ENCODE data around the gene TMPRSS11F. TPM values are rescaled to one million over a fixed set of nuclear protein-coding genes. Genes with fewer than 3 reads are reported as not detected.

The TMPRSS11F gene
- polyA plus RNA-seq, 10 donors, result 0.12 to 0.17 (median 0.13) TPM; not detected in 6

DNA sequence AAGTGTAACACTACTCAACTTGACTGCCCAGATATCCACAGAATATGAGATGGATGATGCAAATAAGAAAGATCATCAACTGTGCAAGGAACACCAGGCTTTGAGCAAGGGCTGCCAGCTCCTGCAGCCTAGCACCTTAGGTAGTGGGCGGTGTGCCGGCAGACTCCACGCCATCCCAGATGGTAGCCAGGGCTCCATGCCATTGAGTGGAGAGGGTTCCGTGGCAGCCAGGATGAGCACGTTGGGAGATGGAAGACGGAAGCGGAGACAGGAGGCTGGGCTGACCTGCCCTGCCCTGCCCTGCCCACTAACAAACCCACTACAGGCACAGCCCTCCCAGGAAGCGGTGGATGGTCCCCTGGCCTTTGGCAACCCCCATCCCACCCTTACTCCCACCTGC, 51.9 kb downstream of the TMPRSS11F start:
- no peak for DNase-seq

DNA sequence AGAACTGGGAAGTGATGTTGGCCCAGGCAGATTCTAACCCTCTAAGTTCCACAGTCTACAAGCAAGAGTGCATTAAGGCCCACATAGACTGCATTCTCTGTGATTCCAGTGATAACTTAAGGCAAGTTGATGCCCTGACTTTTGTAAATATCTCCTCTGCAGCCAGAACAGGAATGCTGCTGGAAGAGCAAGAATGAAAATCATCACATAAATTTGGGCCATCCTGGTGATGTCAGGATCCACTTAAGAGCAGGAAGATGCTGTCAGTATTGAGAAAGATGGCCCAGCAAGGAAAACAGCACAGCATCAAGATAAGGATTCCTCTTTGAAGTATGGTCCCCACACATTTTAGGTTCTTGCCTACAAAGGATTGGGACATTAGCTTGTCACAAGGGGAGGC, 52.4 kb downstream of the TMPRSS11F start:
- DNase-seq, result no peak

DNA sequence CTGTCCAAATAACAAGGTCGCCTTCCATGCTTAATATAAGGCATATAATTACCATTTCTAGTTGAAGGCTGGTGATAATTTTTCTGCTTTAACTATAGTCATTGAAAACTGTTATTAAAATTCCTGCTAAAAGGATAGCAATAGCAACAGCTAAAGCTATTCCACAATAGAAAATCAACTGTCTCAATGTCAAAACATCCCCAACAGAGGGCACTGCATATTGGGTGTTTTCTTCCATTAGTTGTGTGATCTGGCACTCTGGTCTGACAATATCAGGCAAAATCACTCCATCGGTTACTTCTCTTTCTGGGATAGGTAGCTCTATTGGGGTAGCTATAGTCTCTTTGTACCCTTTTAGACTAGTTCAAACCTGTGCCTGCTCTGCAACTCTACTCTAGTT, 53.5 kb downstream of the TMPRSS11F start:
- DNase-seq, result no peak

DNA sequence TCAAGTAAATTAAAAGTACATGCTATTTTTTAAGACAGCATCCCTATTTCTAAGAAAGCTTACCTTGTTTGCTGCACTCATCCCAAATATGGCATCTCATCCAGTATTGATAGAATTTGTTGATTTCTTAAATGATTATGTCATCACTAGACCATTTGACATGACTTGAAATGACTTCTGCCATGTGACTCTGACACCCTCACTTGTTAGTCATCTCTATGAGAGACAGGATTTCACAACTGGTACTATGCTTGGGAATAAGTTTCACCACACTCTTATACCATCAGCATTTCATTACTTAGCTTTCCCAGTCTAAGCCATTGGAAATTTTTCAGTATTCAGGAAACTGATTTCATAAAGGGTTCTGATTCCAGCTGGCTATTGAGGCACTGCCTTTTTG, 55.3 kb downstream of the TMPRSS11F start:
- DNase-seq, result no peak

DNA sequence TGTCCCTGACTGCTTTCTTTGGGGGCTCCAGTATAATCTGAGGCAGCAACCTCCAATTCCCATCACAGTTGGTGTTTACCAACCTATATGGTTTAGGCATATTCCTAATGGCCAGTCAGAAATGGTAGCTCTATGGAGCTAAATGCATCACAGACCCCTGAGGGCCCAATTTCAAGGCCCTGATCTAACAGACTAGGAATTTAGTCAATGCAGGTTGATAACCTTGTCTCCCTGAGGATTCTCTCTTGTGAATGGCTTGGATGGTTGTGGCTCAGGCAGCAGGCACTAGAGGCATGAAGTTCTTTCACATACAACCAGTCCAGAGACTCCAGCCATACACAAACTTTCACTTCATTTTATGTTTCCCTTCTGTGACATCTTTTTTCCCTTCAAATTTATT, 59.4 kb downstream of the TMPRSS11F start:
- no peak for DNase-seq

DNA sequence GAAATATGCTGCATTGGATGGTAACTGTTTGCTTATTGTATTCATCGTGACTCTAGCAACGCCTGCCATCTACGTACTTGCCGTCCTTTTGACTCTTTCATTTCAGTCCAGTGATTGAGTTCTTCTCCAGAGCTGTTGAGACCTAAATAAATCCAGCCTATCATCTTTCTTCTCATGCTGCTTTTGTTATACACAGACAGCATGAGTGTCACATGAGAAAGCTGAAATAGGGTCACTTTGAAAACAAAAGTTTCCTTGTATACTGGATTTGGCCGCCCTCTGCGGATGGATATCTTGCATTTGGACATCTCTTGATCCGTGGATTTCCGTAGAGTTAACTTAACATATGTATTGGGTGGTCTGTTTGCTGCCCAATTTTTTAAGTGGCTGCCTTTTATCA, 67.2 kb downstream of the TMPRSS11F start:
- no peak for DNase-seq

DNA sequence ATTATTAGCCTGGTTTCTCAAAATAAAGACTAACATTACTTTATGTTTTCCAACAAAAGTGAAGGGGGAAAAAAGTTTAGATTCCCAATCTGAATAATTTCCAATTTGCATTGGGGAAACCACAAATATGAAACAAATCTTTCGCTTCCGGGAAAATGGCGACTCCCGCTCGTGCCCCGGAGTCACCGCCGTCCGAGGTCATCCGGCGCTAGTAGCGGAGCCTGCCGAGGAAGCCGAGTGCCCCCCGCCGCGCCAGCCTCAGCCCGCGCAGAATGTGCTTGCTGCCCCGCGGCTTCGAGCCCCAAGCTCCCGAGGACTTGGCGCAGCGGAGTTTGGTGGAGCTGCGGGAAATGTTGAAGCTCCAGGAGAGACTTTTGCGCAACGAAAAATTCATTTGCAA, 91.4 kb downstream of the TMPRSS11F start:
- DNase-seq, result no peak

DNA sequence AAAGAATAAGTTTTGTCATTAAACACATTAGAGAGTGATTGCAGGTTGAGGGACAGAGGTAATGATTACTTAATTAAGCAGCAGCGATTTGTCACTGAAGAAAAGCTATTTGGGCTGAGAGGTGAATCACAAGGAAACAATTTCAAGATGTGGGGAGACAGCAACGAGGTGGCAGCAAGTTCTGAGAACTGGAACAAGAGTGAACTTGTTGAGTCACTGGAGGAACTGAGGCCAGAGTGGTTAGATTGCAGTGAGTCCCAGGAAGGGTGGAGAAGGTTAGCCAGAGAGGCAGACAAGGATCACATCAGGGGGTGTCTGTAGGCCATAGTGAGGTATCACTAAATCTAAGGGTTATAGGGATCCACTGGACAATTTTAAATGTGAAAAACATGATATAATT, 108.5 kb downstream of the TMPRSS11F start:
- DNase-seq, result no peak

DNA sequence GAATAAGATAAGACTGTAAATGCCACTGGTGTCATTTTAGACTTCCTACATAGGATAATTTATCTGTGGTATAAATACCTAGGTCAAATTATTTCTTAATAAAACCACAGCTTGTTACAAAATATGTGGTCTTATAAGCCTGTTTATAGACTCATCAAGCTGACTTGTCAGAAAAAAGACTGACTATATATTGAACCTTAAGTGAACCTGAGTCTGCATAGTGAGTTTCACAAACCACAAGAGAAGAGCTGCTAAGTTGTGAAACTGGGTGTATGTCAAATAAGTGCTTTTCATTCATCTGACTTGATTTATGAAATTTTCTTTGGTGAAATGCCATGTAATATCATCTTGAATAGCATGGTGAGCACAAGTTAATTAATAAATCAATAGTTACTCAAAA, 118.0 kb downstream of the TMPRSS11F start:
- no peak for DNase-seq

Other genes starting within 250 kb of the TMPRSS11F start
- gene TMPRSS11D, start 245.9 kb downstream of the TMPRSS11F start, polyA plus RNA-seq (ENCODE audit: insufficient read length in 10 of 10), result under 1 TPM in 4 of 10 donors, not detected in 6; 0.17 to 0.92 (median 0.34) TPM
- under 1 TPM in 3 of 10 donors, not detected in 7; 0.07 to 0.09 (median 0.07) TPM for gene TMPRSS11A, start 166.4 kb downstream of the TMPRSS11F start, polyA plus RNA-seq (ENCODE audit: insufficient read length in 10 of 10)
- gene TMPRSS11B, start 115.8 kb upstream of the TMPRSS11F start, polyA plus RNA-seq (ENCODE audit: insufficient read length in 10 of 10), result not detected
- 10 to 100 TPM; 62.6 to 90.2 (median 77.4) TPM for gene YTHDC1, start 220.2 kb upstream of the TMPRSS11F start, polyA plus RNA-seq (ENCODE audit: insufficient read length in 10 of 10)

Data from muscle of back (tissue), 11 donors.